ENCODE data around the gene WDFY2. TPM values are rescaled to one million over a fixed set of nuclear protein-coding genes. Genes with fewer than 3 reads are reported as not detected.

WDFY2 gene
- total and polyA plus RNA-seq, 2 of the 13 experiments (the other 11 are each of a cell fraction or from before 2014, with no cell fraction given): 22.6 to 27.0 TPM

- TF ChIP-seq ZNF124 (CRISPR knock-in tag; IDR thresholded peaks at IDR 0.05) (peak; percentile 84; the same call in 1 of the 2 replicates), ZNF337 (CRISPR knock-in tag; IDR thresholded peaks at IDR 0.05; ENCODE audit: borderline replicate concordance, low read depth) (no peak), TEF (CRISPR knock-in tag; IDR thresholded peaks at IDR 0.05) (no peak), HNRNPLL (IDR thresholded peaks at IDR 0.05; ENCODE audit: low read depth, low read length, poor library complexity, severe bottlenecking) (peak; percentile 59), ZNF503 (CRISPR knock-in tag; IDR thresholded peaks at IDR 0.05) (peak; percentile 47; the same call in 1 of the 2 replicates), ZNF563 (CRISPR knock-in tag; IDR thresholded peaks at IDR 0.05) (no peak; the same call in 1 of the 2 replicates), ZNF17 (CRISPR knock-in tag; IDR thresholded peaks at IDR 0.05) (no peak), CAMTA2 (CRISPR knock-in tag; IDR thresholded peaks at IDR 0.05; ENCODE audit: borderline replicate concordance) (no peak), TRIM22 (IDR thresholded peaks at IDR 0.05) (no peak), THAP11 (CRISPR knock-in tag; IDR thresholded peaks at IDR 0.05) (peak; percentile 99), E2F2 (CRISPR knock-in tag; IDR thresholded peaks at IDR 0.05; ENCODE audit: borderline replicate concordance) (peak; percentile 85; the same call in 1 of the 2 replicates), YEATS2 (CRISPR knock-in tag; IDR thresholded peaks at IDR 0.05; ENCODE audit: borderline replicate concordance) (peak; percentile 77; the same call in 1 of the 2 replicates), USF2 (IDR thresholded peaks at IDR 0.05; ENCODE audit: low read depth, low read length) (no peak), USF2 (CRISPR knock-in tag; IDR thresholded peaks at IDR 0.05; ENCODE audit: borderline replicate concordance) (peak; percentile 29; the same call in 1 of the 2 replicates), ZBTB7A (CRISPR knock-in tag; IDR thresholded peaks at IDR 0.05) (peak; percentile 43; the same call in 1 of the 2 replicates), ZNF713 (CRISPR knock-in tag; IDR thresholded peaks at IDR 0.05) (0 out of 2 replicates have a peak, but pooled peaks have one; percentile 48), ZNF18 (CRISPR knock-in tag; IDR thresholded peaks at IDR 0.05; ENCODE audit: insufficient replicate concordance) (peak; percentile 18), ZMYM3 (CRISPR knock-in tag; IDR thresholded peaks at IDR 0.05) (no peak)
Measured at GRCh38 chr13:51583875-51584730, at the start of gene WDFY2 (continued).

All from HepG2 (cell line).